ENCODE measurements around the gene MMP25.

DNA sequence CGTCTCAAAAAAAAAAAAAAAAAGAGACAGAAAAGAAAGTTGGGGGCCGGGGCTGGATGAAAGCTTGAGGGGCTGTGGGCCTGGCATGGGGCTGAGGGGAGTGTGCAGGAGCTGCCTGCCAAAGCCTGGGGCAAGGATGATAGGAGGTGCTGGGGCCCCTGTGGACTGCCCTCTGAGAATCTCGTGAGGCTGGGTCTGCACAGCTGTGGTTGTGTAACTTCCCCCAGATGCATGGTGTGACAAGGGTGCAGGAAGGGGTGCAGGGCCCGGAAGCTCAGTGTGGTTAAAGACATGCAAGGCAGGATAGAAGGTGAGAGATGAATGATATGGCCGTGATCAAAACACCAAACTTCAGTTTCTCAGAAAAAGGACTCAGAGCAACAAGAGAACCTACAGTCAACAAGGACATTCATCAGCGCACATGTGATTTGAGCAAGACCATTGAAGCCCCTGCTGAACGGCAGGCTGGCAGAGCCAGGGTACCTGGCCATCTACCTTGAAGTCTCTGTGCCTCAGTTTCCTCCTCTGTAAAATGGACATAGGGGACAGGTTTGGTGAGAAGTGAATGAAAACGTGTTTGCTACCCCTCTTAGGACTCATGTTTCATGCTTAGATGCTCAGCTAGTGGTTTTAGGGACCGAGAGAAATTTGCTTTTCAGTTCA is 28.6 kb downstream of the MMP25 start:
- TF ChIP-seq POLR2AphosphoS5 (IDR thresholded peaks at IDR 0.05; ENCODE audit: low read depth, low read length) (no peak), POLR2A (IDR thresholded peaks at IDR 0.05; ENCODE audit: low read depth, low read length) (0 out of 2 replicates have a peak, but pooled peaks have one; percentile 9)
